Islet of Langerhans (tissue), 1 donor: ENCODE measurements around the gene GPD1L.
"Not testable (repeated sequence)": the region's sequence is repeated elsewhere in the genome, so short reads cannot be mapped to it uniquely, and the experiment has no call there.

Source experiments
- FAIRE-seq: peaks from one replicate; lab custom pipeline; 2011; peaks lifted over from hg19 to GRCh38; lab: Jason Lieb, UNC

Gene GPD1L

DNA sequence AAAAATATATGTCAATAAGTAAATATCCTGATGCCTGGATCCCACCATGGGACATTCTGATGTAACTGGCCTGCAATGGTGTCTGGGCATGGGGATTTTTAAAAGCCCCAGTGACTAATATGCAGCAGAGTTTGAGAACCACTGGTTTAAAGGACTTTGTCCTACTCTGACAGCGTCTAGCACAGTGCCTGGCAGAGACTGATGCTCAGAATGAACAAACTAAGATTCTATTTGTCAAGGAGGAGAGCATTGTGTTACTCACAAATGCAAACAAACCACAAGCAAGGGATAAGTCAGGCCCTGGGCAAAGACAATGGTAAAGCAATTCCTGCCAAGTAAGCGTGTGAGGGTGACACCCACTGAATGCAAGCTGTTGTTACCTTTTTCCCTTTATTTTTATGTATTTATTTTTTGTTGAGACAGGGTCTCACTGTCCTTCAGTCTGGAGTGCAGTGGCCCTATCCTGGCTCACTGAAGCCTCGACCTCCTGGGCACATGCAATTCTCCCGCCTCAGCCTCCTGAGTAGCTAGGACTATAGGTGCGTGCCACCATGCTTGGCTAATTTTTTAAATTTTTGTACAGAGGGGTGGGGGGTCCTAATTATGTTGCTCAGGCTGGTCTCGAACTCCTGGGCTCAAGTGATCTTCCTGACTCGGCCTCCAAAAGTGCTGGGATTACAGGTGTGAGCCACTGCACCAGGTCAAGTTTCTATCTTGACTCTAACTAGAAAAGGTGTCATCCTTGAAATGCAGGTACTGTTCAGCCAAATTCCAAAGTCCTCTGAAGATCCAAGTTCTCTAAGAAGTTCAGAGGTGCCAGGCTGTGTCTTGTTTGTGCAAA, 909 bp upstream of the GPD1L start:
- no peak for FAIRE-seq

DNA sequence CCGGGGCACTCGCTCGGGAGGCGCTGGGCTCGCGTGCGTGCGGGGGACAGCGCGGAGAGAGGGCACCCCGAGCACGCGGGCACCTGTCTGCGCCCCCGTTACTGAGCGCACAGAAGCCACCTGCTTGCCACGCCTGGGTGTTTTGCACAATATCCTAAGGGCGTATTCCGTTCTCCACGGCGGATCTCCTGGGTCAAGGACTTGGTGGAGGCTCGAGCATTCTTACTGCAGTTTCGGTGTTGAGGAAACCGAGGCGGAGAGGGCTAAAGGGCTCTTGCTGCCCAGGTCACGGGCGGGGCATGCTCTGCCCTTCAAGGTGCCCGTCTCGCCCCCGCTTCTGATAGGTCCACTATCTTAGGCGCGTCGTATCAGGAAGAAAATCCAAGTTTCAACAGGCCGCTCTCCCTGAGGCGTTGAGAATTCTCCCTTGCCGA, 526 bp downstream of the GPD1L start:
- FAIRE-seq, result no peak

DNA sequence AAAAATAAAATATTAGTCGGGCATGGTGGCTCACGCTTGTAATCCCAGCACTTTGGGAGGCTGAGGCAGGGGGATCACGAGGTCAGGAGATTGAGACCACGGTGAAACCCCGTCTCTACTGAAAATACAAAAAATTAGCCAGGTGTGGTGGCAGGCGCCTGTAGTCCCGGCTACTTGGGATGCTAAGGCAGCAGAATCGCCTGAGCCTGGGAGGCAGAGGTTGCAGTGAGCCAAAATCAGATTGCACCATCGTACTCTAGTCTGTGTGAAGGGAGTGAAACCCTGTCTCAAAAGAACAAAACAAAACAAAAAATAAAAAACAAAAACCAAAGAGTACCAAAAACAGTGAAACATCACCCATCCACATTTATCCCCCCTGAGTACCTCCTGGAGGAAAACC, 1.8 kb downstream of the GPD1L start:
- FAIRE-seq, result not testable (repeated sequence)

DNA sequence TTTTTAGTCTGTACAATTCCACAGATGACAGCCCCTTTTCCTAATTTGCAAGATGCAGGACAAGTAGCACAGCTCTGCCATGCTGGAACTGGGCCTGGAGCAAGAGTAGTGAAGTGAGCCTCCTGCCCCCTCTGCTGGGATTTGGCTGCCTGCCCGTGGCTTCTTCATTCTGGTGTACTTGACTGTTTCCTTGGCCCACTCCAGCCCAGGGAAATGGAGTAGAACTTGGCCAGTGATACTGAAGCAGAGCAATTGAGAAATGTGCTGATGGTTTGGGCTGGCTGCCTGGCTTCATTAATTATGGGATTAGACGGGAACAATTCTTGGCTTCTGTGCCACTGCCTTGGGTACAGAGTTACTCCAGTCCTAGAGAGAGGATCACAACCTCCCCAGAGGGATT, 2.8 kb downstream of the GPD1L start:
- FAIRE-seq, result no peak

DNA sequence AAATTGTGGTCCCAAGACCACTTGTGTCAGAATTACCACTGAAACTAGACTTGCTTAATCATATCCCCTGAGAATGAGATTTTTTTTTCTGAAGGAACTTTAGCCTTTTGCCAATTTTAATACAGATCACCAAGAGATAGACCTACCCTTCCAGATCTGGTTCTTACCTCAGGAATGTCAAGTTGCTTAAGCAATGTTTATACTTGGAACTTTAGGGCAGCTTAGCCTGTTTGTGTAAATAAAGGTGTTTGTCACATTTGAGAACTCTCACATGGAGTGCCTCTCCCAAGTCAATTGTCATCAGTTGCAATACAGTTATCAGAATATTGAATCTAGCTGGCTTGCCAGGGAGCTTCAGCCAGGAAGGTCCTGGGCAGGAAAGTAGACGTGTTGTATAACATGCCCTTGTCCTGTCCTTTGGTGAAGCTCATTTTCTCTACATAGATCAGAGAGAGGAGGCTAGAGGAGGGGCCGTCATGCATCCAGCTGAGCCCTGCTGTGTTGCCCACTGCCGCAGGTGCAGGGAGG, 3.9 kb downstream of the GPD1L start:
- FAIRE-seq, result no peak

DNA sequence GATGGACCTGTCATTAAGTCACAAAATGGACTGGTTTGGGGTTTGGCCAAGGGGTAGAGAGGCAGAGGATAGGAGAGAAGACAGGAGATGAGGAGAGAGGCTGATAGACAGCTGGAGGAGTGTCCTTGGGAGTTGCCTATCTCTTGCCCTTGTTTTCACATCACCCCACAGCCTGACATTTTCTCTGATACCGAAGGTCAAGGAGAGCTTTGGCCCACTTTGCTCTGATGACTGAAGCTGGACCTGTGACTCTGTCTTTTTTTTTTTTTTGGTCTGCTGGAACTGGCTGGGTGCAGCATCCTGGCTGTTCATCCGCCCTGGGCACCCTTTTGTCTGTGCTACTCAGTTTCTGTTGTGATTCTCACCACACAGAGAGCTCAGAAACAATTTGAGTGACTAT, 5.1 kb downstream of the GPD1L start:
- no peak for FAIRE-seq

DNA sequence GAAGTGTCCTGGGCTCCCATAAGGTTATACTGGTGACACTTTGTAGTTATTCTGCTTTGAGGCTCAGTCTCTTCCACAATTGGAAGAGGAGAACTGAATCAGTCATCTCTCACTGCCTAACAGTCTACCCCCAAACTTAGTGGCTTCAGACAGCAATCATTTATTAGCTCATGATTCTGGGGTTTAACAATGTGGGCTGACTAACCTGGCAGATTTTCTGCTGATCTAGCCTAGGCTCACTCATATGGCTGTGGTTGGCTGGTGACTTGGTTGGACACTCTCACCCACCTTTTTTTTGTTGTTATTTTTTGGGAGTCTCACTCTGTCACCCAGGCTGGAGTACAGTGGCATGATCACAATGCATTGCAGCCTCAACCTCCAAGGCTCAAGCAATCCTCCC, 7.1 kb downstream of the GPD1L start:
- FAIRE-seq, result no peak

DNA sequence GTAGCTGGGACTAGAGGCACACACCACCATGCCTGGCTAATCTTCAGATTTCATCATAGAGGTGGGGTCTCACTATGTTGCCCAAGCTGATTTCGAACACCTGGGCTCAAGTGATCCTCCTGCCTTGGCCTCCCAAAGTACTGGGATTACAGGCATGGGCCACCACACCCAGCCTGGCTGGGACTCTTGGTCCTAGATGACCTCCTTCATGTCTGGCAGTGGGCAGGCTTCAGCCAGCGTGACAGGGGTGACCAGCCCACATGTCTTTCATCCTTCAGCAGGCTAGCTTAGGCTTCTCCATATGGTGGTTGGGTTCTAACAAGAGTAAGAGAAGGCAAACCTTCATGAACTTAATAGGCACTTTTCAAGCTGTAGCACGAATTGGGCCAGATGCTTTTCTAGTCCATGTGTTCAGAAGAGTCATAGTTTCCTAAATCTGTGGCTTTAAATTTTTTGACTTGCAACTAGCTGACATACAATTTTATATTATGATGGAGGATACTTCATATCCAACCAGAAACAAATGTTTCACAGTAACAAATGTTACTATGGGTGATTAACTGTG, 7.6 kb downstream of the GPD1L start:
- FAIRE-seq, result no peak

DNA sequence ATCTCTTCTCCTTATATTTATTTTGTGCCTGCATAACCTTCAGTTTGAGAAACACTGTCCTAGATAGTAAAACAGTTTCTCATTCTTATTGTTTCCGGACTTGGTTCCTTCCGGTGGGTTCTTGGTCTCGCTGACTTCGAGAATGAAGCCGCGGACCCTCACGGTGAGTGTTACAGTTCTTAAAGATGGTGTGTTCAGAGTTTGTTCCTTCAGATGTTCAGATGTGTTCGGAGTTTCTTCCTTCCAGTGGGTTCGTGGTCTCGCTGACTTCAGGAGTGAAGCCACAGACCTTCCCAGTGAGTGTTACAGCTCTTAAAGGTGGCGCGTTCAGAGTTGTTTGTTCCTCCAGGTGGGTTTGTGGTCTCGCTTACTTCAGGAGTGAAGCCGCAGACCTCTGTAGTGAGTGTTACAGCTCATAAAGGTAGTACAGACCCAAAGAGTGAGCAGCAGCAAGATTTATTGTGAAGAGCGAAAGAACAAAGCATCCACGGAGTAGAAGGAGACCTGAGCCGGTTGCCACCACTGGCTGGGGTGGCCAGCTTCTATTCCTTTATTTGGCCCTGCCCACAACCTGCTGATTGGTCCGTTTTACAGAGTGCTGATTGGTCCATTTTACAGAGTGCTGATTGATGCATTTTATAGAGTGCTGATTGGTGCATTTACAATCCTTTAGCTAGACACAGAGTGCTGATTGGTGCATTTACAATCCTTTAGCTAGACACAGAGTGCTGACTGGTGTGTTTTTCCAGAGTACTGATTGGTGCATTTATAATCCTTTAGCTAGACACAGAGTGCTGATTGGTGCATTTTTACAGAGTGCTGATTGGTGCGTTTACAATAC, 8.3 kb downstream of the GPD1L start:
- not testable (repeated sequence) for FAIRE-seq

DNA sequence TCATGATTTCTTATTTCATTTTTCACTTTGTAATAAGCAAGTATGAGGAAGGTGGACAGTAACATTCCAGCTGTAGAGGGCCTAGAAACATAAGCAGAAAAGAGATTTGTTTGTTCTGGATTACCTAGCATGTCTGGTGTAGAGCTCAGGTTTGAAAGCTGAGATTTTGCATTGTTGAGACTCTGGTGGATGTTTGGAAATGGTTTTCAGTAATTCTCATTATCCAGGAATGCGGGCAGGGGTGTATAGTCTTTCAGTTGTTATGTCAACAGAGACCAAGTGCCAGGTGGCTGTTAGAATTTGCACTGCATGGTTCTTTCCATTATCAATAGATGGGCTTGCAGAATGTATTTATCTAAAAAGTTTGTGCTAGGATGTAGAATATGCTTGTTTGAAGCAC, 10.9 kb downstream of the GPD1L start:
- no peak for FAIRE-seq

DNA sequence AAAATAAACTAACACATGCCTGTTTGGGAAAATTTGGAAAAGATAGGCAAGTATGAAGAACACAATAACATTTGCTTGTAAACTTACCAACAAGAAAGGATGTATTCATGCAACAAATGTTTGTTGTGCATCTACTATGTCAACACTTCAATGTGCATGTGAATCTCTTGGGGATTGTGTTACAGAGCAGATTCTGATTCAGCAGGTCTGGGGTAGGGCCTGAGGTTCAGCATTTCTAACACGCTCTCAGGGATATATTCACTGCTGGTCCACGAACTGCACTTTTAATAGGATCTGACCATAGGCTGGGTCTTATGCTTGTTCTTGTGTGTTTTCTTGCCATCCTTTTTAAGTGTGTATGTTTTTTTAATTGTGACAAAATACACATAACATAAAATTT, 11.8 kb downstream of the GPD1L start:
- no peak for FAIRE-seq

DNA sequence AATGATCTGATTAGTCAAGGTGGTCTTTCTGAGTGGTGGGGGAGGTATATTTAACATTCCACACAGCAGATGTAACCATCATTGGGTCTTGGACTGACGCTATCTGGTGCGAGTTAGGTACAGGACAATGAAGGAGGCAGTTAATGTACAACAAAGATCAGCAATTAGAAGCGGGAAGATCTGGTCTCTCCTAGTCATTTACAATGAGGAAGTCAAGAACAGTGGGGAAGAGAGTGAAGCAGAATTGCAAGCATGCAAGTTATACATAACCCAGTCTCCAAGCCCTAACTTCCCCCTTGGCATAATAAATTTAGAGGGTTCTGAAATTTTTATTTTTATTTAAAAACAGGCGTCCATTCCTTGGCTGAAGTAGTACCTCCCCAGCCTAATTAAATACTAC, 14.1 kb downstream of the GPD1L start:
- FAIRE-seq, result no peak

DNA sequence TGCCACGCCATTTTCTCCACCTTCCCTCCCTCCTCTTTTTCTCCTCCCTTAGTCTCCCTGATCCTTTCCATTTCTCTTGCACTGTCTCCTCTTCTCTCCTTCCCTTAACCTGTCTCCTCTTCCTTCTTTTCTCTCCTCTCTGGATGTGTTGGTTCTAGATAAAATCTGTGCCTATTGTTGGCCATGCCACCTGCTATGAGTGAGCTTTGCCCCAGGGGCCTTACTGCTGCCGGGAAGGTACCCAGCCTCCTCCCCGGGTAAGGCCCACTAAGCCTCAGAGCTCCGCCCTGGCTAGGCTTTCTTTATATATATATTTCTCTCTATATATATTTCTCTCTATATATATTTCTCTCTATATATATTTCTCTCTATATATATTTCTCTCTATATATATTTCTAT, 14.7 kb downstream of the GPD1L start:
- no peak for FAIRE-seq

DNA sequence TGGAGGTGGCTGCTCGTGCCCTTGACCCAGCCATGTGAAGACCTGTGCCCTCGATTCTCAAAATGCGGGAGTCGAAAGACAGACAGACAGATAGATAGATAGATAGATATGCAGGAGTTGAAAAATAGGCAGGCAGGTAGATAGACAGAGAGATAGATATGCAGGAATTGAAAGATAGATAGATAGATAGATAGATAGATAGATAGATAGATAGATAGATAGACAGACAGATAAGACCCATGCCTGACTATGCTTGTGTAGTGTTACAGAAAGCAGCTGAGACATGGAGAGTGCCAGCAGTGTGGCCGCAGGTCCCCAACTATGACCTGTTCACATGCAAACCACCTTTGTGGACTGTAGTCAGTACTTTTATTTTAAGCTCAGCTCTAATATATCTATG, 17.2 kb downstream of the GPD1L start:
- FAIRE-seq, result no peak

DNA sequence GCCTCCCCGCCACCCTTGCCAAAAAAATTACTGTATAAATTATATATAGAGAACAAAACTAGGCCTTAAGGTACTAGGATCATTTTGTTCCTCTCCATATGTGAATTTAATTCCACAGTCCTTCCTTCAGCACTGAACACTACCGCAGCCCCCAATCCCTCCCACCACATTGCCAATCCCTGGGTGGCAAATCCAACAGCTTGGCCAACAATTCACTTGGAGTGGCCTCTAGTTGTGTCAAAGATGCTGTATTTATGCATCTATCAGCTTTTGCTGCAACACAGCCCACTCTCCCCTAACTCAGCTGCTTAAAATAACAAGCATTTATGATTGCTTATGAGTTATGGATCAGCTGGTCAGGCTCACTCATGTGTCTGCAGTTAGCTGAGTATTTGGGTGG, 18.6 kb downstream of the GPD1L start:
- FAIRE-seq, result no peak

DNA sequence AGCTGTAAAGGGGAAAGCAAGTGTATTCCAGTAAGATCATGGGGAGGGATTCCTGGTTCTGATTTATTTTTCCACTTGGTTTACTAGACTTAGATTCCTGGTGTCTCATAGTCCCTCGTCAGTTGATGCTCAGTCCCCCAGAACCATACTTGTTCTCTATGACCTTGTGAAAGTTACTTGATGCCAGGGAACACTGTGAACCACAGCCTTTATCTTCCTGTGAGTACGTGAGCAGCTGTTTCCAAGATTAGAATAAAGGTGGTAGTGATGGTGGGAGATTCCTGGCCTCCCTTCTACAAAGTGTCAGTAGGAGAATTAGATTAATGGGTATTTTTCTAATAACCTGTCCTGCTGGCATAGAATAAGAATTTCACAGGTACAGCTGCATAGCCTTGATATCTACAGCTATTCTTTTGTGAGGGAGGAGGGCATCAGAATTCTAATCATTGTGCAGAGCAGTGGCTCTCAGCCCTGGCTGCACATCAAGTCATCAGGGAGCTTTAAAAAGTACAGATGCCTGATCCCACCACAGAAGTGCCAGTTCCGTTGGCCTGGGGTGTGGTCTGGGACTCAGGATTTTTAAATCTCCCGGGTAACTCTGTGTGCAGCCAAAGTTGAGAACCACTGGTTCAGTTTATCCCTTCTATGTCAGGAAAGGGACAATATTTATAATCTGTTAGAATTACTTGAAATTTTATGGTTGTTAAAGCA, 20.0 kb downstream of the GPD1L start:
- no peak for FAIRE-seq

DNA sequence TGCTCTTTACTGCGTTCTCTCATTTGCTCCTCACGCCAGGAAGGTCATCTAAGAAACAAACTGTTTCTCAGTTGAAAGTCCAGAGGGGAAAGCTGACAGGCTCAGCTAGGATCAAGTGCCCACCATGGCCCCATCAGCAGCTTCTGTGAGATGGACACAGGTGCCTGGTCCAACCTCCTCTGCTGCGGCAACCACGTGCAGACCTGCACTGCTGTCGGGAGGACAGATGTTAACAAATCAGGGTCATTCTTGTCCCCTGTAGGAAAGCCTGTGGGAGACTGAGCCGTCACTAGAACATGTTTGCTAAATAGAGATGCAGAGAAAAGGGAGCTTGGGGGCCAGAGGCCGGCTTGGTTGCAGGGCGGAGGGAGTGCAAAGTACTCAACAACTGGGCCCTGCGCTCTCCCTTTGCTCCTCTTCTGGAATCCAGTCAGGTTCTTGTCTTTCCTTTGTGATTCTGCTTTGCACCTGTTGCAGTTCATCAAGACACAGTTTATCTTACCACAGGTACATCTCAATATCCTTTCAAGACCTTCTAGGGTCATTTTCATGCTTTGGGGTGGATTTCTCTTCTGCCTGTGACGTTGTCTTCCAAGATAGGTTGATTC, 20.9 kb downstream of the GPD1L start:
- no peak for FAIRE-seq

DNA sequence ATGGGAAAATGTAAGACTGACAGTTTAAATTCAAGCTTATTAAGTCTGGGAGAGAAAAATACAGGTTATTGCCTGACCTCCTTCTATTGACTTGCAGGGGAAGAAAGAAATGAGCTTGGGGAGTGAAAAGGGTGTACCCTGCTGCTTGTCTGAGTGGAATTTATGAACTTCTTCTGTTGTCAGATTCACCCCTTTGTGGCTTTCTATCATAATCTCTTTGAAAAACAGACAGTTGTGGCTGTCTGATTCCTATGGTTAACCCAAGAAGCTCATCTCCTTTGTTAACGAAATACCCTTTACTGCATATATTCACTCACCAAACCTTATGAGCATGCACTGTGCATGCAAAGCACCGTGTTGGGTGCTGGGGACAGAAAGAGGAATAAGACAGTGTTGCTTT, 22.5 kb downstream of the GPD1L start:
- FAIRE-seq, result no peak

DNA sequence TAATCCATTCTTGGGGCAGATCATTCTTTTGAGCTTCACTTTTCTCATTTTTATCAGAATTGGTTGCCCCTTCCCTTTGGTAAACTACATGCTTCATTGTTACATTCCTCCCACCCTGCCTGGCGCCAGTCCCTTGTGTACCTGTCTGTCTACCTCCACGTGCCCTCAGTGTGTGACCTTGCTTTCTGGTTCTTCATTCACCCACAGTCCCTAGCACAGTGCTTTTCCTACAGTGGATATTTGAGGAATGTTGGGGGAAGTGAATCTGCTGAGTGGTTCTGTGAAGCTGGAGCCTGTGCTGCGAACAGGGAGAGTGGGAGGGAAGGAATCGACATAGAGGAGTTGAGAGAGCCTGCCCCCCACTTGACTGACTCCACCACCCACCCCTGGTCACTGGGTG, 23.4 kb downstream of the GPD1L start:
- FAIRE-seq, result no peak

DNA sequence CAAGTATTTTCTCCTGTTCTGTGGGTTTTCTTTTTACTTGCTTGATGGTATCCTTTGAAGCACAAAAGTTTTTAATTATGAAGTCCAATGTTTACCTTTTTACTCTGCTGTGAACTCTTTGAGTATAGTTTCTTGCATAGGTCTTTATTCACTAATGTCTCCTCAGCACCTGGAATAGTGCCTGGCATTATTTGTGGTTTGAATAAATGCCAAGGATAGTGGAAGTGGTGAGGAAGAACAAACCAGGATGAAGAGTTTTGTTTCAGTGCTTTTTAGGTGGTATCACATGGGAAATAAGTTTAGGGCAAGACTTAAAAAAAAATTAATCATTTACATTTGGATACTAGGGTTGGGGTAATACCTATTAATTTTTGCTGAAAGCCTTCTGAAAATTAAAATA, 25.7 kb downstream of the GPD1L start:
- no peak for FAIRE-seq

DNA sequence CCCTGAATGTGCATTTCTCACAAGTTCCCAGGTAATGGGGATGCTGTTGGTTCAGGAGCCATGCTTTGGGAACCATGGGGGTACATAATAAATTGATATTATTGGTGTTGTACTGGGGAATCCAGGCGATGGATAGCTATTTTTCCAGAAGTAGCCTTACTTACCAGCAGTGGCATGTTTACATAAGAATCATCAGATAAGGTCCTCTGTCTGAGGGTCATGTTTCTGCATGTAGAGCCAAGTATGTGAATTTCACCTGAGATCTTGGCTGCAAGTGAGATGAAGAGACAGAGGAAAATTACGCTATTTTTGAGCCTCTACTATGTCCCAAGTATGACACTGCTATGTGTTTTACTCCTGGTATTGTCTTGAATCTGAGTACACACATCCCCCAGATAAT, 26.3 kb downstream of the GPD1L start:
- FAIRE-seq, result no peak

DNA sequence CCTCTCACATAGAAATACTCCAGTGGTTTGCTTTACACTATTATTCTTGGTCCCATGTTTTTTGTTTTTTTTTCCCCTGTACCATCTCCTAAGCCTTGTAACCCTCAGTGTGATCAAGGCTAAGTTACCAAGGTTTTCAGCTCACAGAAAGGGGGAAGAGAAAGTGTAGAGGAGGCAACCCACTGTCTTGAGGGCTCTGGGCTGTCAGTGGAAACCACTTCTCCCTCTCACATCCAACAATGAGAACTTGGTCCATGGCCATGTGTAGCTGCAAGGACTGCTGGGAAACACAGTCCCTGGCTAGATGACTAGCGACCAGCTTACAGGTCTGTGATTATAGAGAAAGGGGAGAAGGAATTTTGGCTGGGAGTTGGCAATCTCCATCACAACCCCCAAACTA, 30.3 kb downstream of the GPD1L start:
- no peak for FAIRE-seq
